Small intestine (tissue), 7 donors: ENCODE data around the gene LRP4. TPM values are rescaled to one million over a fixed set of nuclear protein-coding genes. Genes with fewer than 3 reads are reported as not detected.
A peak's percentile ranks its signal among the peaks of the same experiment; 100 is the strongest.

Experiments
- DNase-seq, 2 donors: peaks; one replicate each; pipeline versions ENCODE4 v3.0.0 to v3.0.0-alpha.2; 2013
- FAIRE-seq: peaks from 2 replicates; lab custom pipeline; 2012; peaks lifted over from hg19 to GRCh38; lab: Jason Lieb, UNC
- H3K27ac ChIP-seq, 3 donors: one replicate each; pipeline ENCODE4 v1.5.1; 2013; ENCODE audit warnings: low read length in 2 of 3, mild to moderate bottlenecking in 2 of 3, control low read depth in 1 of 3, inconsistent platforms in 1 of 3, low read depth in 1 of 3, moderate library complexity in 1 of 3
- H3K27me3 ChIP-seq, 3 donors: one replicate each; pipeline ENCODE4 v1.6.1; 2013; ENCODE audit warnings: low read length in 3 of 3, inconsistent platforms in 1 of 3; ENCODE audit not compliant: control insufficient read depth in 3 of 3, insufficient read depth in 3 of 3
- H3K36me3 ChIP-seq, 3 donors: one replicate each; pipeline ENCODE4 v1.6.1; 2013; ENCODE audit warnings: low read length in 3 of 3, inconsistent platforms in 1 of 3, low read depth in 1 of 3, mild to moderate bottlenecking in 1 of 3, moderate library complexity in 1 of 3; ENCODE audit not compliant: control insufficient read depth in 3 of 3, insufficient read depth in 2 of 3
- H3K4me1 ChIP-seq, 3 donors: one replicate each; pipeline ENCODE4 v1.6.1; 2013; ENCODE audit warnings: low read length in 2 of 3, inconsistent platforms in 1 of 3, low read depth in 1 of 3, mild to moderate bottlenecking in 1 of 3, moderate library complexity in 1 of 3; ENCODE audit not compliant: control insufficient read depth in 3 of 3, insufficient read depth in 2 of 3
- H3K4me3 ChIP-seq, 3 donors: one replicate each; pipeline ENCODE4 v1.5.1; 2013; ENCODE audit warnings: low read length in 3 of 3, control low read depth in 1 of 3, inconsistent platforms in 1 of 3, low read depth in 1 of 3, mild to moderate bottlenecking in 1 of 3, moderate library complexity in 1 of 3
- H3K9me3 ChIP-seq, 2 donors: one replicate each; pipeline ENCODE4 v1.6.1; 2013; ENCODE audit warnings: low read depth in 1 of 2, low read length in 1 of 2; ENCODE audit not compliant: control insufficient read depth in 2 of 2, insufficient read depth in 1 of 2
- WGBS, 3 donors: extraction: QIAGEN DNeasy Blood & Tissue Kit; methylation state at CpG; one replicate each; pipeline ENCODE4 v1.1.7; 2013; 5-methylcytosine and 5-hydroxymethylcytosine counted together
- polyA plus RNA-seq, 4 donors: library from polyadenylated mRNA; stranded (reverse) in 3 of 4; unstranded in 1 of 4; fragments of 200-250 nt in 3 of 4; fragments of 120-200 nt in 1 of 4; gene quantifications; one replicate each; pipeline versions ENCODE4 v1.2.1 to v1.2.3, GENCODE V29; 2013
- donor health status: healthy with polysubstance abuse.
- donor health status: control.
- donor health status: control.
- donor health status: Bipolar disorder and iron deficiency.
- donor health status: healthy.

Gene LRP4
- polyA plus RNA-seq, 4 donors, result 2.2 to 15.2 (median 12.6) TPM

DNA sequence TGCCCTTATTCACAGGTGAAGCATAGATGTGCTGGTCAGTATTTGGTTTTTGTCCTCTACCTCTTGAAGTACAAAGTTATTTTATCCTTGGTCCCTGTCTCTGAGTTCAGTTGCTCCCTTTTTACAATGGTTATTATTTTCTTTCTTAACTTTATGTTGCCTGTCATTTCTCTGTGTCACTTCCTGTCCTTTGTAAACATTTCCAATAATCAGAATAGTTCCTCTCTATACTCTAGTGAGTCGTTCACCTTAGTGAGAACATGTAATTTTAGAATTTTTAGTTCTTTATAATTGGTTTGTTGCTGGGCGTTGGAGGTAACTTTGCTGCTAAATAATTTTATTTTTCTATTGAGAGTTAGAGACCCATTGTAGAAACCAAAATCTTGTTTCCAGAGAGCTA lies 34.2 kb upstream of the LRP4 start:
- WGBS, 3 donors, result 57 to 83% (median 77%) methylated on average over 2 of the region's 2 CpGs
- Histone ChIP-seq H3K36me3 (peaks cover 0 to 7% (median 1%) of the 10 kb centered on the region in 3 donors), H3K27me3 (no peaks in the 10 kb centered on the region), H3K4me1 (peaks cover 3 to 18% (median 3%) of the 10 kb centered on the region in 3 donors), H3K4me3 (no peak overlapping the region), H3K27ac (no peak overlapping the region), H3K9me3 (no peaks in the 10 kb centered on the region)
- DNase-seq (no peak), FAIRE-seq (no peak)

DNA sequence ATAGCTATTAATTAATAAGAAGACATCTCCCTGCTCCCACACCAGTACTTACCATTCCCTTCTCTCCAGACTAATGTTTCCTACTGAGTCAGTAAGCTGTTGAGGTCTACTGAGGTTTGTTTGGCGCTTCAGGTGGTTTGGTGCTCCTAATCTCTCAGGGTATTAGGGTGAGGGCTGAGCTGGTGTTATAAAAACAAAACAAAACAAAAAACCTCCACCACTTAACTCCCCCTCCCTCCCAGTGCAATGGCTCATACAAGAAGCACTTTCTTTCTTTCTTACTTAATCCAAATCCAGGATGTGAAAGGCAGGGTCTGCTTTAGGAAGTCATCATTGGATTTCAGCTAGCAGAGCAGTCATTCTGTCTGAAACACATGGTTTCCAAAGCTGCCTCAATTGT lies 33.5 kb upstream of the LRP4 start:
- Histone ChIP-seq H3K27ac (no peak overlapping the region), H3K4me3 (no peak overlapping the region), H3K36me3 (peaks cover 0 to 7% (median 1%) of the 10 kb centered on the region in 3 donors), H3K4me1 (peaks cover 3 to 23% (median 3%) of the 10 kb centered on the region in 3 donors), H3K9me3 (no peaks in the 10 kb centered on the region), H3K27me3 (no peaks in the 10 kb centered on the region)
- DNase-seq (no peak), FAIRE-seq (no peak)
- WGBS, 3 donors, result 89 to 96% (median 89%) methylated on average over 1 of the region's 1 CpG

DNA sequence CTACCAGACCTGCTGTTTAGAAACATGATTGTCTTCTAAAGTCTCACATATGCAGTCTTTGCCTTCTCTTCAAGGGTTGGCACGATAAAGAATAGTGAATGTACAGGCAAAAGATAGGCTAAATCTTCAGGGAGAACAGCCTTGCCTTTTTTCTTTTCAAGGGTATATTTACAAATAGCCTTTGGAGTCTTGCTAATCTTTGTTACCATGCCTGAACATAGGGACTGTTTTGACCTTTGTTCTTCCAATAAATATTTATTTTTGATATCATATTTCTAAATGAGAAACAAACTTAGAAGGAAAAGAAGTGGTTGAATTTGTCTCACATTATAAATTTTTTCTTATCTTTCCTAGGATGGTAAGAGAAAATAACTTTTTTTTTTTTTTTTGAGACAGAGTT lies 30.9 kb upstream of the LRP4 start:
- DNase-seq (peak in 1 of 2 donors; percentile 48), FAIRE-seq (peak; percentile 19)
- 7 to 66% (median 24%) methylated on average over 1 of the region's 1 CpG for WGBS, 3 donors
- no peaks in the 10 kb centered on the region for H3K9me3 ChIP-seq
- H3K4me3 ChIP-seq, result no peak overlapping the region
- H3K27me3 ChIP-seq, result no peaks in the 10 kb centered on the region
- H3K36me3 ChIP-seq, result peaks cover 0 to 2% (median 1%) of the 10 kb centered on the region in 3 donors
- peaks cover 3 to 23% (median 3%) of the 10 kb centered on the region in 3 donors for H3K4me1 ChIP-seq
- peak overlapping the region in 1 of 3 donors; percentile 17 for H3K27ac ChIP-seq

DNA sequence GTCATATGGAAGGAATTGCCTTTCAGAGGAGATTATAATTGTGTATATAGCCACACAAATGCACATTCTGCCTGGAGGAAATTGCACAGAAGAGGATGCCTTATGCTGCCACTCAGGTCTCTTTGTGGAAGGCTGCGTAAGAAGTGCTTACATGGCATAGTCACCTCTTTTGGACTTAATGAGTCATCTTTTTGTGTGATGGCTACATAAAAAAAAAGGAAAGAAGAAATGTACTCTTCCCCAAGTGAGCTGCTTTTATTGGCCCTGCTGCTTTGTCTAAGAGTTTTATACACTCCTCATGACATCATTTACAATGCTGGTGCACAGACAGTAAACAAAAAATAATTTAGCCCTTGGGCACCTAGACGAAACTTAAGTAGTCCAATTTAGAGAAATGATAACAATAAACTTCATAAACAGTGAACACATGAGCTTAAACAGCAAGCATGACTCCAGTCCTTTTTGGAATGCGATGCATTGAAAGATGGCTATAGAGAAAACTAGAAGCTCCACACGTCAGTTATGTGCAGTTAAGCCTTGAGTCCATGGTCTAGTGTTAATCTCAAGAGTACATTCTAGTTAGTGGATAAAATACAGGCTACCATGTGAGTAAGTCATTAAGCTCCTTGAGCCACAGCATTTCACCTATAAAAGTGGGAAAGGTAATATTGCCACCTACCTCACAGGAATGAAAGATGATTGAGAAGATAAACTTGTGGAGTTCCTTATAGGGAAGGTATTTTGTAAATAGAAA lies 30.2 kb upstream of the LRP4 start:
- FAIRE-seq (no peak), DNase-seq (peak; percentile 57 to 70)
- Histone ChIP-seq H3K4me1 (peaks cover 3 to 23% (median 3%) of the 10 kb centered on the region in 3 donors), H3K27ac (peak overlapping the region; percentile 1 to 45 (median 20)), H3K36me3 (peaks cover 0 to 1% (median 0%) of the 10 kb centered on the region in 3 donors), H3K9me3 (no peaks in the 10 kb centered on the region), H3K27me3 (no peaks in the 10 kb centered on the region), H3K4me3 (no peak overlapping the region)
- WGBS, 3 donors, result 34 to 64% (median 54%) methylated on average over 4 of the region's 4 CpGs

DNA sequence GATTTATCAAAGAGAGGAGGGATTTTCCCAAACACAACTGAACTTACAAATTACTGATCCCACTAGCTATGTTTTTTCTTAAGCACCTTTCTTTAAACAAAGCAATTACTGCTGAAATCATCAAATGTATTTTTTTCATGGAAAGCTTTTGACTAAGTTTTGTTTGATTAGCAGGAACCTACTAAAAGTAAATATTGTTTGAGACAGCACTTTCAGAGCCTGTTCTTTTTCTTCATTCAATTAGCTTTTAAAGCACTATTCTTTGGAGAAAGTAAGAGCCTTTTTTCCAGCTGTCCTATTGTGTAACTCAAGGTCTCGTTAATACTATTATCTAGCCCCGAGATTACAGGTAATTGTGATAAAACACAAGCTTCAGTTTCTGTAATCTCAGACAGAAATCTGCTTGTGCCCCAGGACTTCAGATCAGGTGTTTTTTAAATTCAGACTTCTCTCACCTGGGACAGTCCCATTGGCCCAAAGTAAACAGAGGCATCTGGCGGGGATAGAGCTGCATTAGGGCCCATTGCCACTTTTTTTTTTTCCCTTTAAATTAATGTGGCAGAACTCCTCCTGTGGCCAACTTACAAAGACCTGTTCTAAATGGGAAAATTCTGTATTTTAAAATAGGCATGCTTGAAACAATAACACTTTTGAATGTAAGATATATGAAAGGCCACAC lies 29.2 kb upstream of the LRP4 start:
- no peak for DNase-seq
- no peak overlapping the region for H3K4me3 ChIP-seq
- no peak for FAIRE-seq
- WGBS, 3 donors, result 19 to 55% (median 38%) methylated on average over 3 of the region's 3 CpGs
- no peaks in the 10 kb centered on the region for H3K9me3 ChIP-seq
- peaks cover 3 to 23% (median 3%) of the 10 kb centered on the region in 3 donors for H3K4me1 ChIP-seq
- H3K27me3 ChIP-seq, result no peaks in the 10 kb centered on the region
- no peaks in the 10 kb centered on the region for H3K36me3 ChIP-seq
- no peak overlapping the region for H3K27ac ChIP-seq

DNA sequence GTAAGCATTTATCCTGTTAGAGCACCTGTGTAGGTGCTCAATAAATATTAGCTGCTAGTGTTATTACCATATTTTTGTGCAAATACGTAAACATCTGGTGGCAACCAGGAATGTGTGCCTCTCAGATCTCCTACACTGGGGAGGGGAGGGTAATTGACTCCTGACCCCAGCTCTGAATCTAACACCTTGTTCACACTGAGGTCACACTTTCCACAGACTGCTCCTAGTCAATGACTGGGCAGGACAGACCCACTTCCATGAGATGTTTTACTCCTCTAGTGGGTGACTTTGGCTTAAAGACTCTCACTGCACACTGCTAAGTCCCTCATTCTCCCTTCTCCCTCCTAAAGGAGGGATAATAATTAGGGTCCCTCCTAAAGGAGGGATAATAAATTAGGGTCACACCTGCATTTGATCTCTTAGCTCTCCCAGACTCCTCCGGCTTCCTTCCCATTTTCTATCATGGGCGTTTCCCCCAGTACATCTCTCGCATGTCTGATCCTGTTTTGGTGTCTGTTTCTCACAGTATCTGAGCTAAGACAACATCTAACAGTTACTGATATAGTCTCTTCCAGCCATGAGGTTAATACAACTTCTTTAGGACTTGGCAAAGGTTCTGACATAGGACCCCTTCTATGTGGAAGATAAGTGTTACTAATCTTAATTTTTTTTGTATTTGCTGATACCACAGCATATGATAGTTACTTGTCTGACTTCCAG lies 26.2 kb upstream of the LRP4 start:
- FAIRE-seq (no peak), DNase-seq (no peak)
- Histone ChIP-seq H3K36me3 (no peaks in the 10 kb centered on the region), H3K9me3 (no peaks in the 10 kb centered on the region), H3K27me3 (no peaks in the 10 kb centered on the region), H3K4me3 (no peak overlapping the region), H3K4me1 (peaks cover 0 to 23% (median 3%) of the 10 kb centered on the region in 3 donors), H3K27ac (no peak overlapping the region)
- WGBS, 3 donors, result 87 to 91% (median 89%) methylated on average over 4 of the region's 4 CpGs

DNA sequence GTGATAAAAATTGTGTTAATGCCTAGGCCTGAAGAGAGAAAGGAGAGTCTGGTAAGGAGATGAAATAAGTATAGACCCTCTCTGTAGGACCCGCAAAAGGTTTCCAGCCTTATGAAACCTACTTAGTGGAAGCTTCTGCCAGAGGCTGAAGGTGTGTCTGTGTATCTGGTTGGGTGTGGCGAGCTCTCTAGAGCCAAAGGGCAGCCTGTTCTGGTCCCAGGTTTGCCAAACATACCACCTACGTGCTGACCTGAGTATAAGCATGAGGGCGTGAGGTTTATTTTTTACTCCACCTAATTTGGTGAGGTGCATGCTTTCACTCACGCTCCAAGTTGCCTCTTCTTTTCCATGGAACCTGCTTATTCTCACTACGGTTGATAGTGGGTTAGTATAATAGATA lies 23.8 kb upstream of the LRP4 start:
- H3K27ac ChIP-seq, result peak overlapping the region in 1 of 3 donors; percentile 59
- H3K36me3 ChIP-seq, result peaks cover 0 to 2% (median 0%) of the 10 kb centered on the region in 3 donors
- no peak for FAIRE-seq
- no peak overlapping the region for H3K4me3 ChIP-seq
- 14 to 80% (median 38%) methylated on average over 6 of the region's 6 CpGs for whole genome bisulfite sequencing, 3 donors
- H3K9me3 ChIP-seq, result no peaks in the 10 kb centered on the region
- H3K27me3 ChIP-seq, result no peaks in the 10 kb centered on the region
- peak; percentile 54 to 83 for DNase-seq
- H3K4me1 ChIP-seq, result peaks cover 0 to 2% (median 0%) of the 10 kb centered on the region in 3 donors
